ENCODE data around the gene ACP2.

DNA sequence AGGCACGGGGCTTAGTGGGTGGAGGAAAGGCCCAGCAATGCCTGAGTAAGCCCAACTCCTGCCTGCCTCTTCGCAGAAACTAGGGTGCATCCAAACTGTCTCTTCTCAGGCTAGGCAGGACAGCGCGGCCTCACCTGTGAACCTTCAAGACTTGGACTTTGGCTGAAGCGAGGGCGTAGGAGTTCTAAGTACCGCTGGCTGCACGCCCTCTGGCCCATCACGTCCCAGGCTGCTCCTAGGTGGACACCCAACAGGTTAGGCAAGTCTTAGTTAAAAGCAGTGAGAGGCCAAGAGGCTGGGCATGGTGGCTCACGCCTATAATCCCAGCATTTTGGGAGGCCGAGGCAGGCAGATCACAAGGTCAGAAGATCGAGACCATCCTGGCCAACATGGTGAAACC, 35.7 kb downstream of the ACP2 start:
- TF ChIP-seq, protein P1, sequence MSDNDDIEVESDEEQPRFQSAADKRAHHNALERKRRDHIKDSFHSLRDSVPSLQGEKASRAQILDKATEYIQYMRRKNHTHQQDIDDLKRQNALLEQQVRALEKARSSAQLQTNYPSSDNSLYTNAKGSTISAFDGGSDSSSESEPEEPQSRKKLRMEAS (IDR thresholded peaks at IDR 0.05) = no peak
- TF ChIP-seq FOXM1 (IDR thresholded peaks at IDR 0.05; ENCODE audit: borderline replicate concordance, low read depth) = no peak
- TF ChIP-seq EP300 (IDR thresholded peaks at IDR 0.05; ENCODE audit: borderline replicate concordance) = no peak
- no peak for TF ChIP-seq TAF1 (IDR thresholded peaks at IDR 0.05; ENCODE audit: low read depth)
- TF ChIP-seq, protein P2, sequence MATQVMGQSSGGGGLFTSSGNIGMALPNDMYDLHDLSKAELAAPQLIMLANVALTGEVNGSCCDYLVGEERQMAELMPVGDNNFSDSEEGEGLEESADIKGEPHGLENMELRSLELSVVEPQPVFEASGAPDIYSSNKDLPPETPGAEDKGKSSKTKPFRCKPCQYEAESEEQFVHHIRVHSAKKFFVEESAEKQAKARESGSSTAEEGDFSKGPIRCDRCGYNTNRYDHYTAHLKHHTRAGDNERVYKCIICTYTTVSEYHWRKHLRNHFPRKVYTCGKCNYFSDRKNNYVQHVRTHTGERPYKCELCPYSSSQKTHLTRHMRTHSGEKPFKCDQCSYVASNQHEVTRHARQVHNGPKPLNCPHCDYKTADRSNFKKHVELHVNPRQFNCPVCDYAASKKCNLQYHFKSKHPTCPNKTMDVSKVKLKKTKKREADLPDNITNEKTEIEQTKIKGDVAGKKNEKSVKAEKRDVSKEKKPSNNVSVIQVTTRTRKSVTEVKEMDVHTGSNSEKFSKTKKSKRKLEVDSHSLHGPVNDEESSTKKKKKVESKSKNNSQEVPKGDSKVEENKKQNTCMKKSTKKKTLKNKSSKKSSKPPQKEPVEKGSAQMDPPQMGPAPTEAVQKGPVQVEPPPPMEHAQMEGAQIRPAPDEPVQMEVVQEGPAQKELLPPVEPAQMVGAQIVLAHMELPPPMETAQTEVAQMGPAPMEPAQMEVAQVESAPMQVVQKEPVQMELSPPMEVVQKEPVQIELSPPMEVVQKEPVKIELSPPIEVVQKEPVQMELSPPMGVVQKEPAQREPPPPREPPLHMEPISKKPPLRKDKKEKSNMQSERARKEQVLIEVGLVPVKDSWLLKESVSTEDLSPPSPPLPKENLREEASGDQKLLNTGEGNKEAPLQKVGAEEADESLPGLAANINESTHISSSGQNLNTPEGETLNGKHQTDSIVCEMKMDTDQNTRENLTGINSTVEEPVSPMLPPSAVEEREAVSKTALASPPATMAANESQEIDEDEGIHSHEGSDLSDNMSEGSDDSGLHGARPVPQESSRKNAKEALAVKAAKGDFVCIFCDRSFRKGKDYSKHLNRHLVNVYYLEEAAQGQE (IDR thresholded peaks at IDR 0.05; ENCODE audit: low read depth) = no peak
- no peak for TF ChIP-seq TCF12 (IDR thresholded peaks at IDR 0.05; ENCODE audit: low read depth)
- no peak for TF ChIP-seq CEBPB (IDR thresholded peaks at IDR 0.05)
- TF ChIP-seq EGR1 (IDR thresholded peaks at IDR 0.05) = no peak
